GM19324 (cell line): ENCODE results near the gene NDUFC2.
"Not testable (repeated sequence)": the region's sequence is repeated elsewhere in the genome, so short reads cannot be mapped to it uniquely, and the experiment has no call there.

Experiments
- ATAC-seq: cut with Tn5 transposase; IDR thresholded peaks from one replicate; pipeline ENCODE4 v1.9.1; 2021; ENCODE audit warnings: mild to moderate bottlenecking, moderate library complexity; ENCODE audit not compliant: unreplicated experiment, low FRiP score

NDUFC2 gene

GRCh38 chr11:78036313-78036712 is 43.3 kb downstream of the NDUFC2 start:
- no peak for ATAC-seq

- ATAC-seq: no peak
Measured at GRCh38 chr11:78034623-78035022, 45.0 kb downstream of the NDUFC2 start.

GRCh38 chr11:78033040-78033439 is 46.6 kb downstream of the NDUFC2 start:
- no peak for ATAC-seq

- ATAC-seq: no peak
Measured at GRCh38 chr11:78032090-78032489, 47.6 kb downstream of the NDUFC2 start.

- peak; percentile 59 for ATAC-seq
Measured at GRCh38 chr11:78031629-78032028, 48.0 kb downstream of the NDUFC2 start.

GRCh38 chr11:78030429-78031325 is 49.0 kb downstream of the NDUFC2 start:
- ATAC-seq: no peak

GRCh38 chr11:78028423-78028822 is 51.2 kb downstream of the NDUFC2 start:
- not testable (repeated sequence) for ATAC-seq

- ATAC-seq: no peak
Measured at GRCh38 chr11:78027759-78028158, 51.9 kb downstream of the NDUFC2 start.

- no peak for ATAC-seq
Measured at GRCh38 chr11:78025378-78025777, 54.3 kb downstream of the NDUFC2 start.

- ATAC-seq: no peak
Measured at GRCh38 chr11:78023426-78023825, 56.2 kb downstream of the NDUFC2 start.

GRCh38 chr11:78022397-78023396 is 57.0 kb downstream of the NDUFC2 start, which contains the start of gene KCTD14:
TSS of gene KCTD14 (minus strand) at chr11:78023276. CDS start at chr11:78023249, 27 bp downstream.
- ATAC-seq: no peak

- no peak for ATAC-seq
Measured at GRCh38 chr11:78021611-78022010, 58.1 kb downstream of the NDUFC2 start.

GRCh38 chr11:78020246-78020645 is 59.4 kb downstream of the NDUFC2 start:
- ATAC-seq: no peak

GRCh38 chr11:78019808-78020207 is 59.9 kb downstream of the NDUFC2 start:
- no peak for ATAC-seq
